ENCODE measurements around the gene UBE2E2.

DNA sequence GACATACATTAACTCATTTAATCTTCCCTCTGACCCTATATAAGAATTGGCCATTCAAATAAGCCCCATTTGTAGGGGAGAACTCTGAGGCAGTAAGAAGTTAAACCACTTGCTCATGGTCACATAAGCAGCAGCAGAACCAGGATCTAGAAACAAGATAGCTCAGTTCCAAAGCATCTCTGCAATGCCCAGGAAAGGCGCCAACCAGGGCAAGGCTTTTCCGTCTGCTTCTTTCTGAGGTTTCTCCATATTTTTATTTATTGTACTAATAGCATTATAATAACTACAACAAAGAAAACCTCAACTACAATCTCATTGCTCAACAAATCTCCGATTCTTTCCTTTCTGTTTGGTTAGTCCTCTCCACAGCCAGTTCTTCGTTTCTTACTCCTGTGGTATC is 4.3 kb upstream of the UBE2E2 start:
- TF ChIP-seq, protein P1, sequence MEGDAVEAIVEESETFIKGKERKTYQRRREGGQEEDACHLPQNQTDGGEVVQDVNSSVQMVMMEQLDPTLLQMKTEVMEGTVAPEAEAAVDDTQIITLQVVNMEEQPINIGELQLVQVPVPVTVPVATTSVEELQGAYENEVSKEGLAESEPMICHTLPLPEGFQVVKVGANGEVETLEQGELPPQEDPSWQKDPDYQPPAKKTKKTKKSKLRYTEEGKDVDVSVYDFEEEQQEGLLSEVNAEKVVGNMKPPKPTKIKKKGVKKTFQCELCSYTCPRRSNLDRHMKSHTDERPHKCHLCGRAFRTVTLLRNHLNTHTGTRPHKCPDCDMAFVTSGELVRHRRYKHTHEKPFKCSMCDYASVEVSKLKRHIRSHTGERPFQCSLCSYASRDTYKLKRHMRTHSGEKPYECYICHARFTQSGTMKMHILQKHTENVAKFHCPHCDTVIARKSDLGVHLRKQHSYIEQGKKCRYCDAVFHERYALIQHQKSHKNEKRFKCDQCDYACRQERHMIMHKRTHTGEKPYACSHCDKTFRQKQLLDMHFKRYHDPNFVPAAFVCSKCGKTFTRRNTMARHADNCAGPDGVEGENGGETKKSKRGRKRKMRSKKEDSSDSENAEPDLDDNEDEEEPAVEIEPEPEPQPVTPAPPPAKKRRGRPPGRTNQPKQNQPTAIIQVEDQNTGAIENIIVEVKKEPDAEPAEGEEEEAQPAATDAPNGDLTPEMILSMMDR (IDR thresholded peaks at IDR 0.05 in 4 of 5, conservative IDR thresholded peaks at IDR 0.05 in 1 of 5): no peak
- TF ChIP-seq POLR2A (IDR thresholded peaks at IDR 0.05): no peak

Measured in gastrocnemius medialis (tissue), 4 donors.